Neuron (in vitro differentiated cells): ENCODE data around the gene CCDC40.

Experiments
- H2AFZ ChIP-seq: one replicate; pipeline ENCODE4 v1.6.1; 2013; ENCODE audit warnings: low read depth, mild to moderate bottlenecking, inconsistent platforms, low read length, moderate library complexity
- H3K27me3 ChIP-seq: one replicate; pipeline ENCODE4 v1.6.1; 2013; ENCODE audit warnings: low read length; ENCODE audit not compliant: insufficient read depth
- H3K36me3 ChIP-seq: one replicate; pipeline ENCODE4 v1.6.1; 2013; ENCODE audit warnings: low read length; ENCODE audit not compliant: insufficient read depth
- H3K4me1 ChIP-seq: one replicate; pipeline ENCODE4 v1.6.1; 2013; ENCODE audit warnings: low read length; ENCODE audit not compliant: insufficient read depth
- H3K4me3 ChIP-seq: 2 replicates; pipeline ENCODE4 v1.5.1; 2013; ENCODE audit warnings: mild to moderate bottlenecking, low read length, moderate library complexity
- H3K9me3 ChIP-seq: one replicate; pipeline ENCODE4 v1.6.1; 2013; ENCODE audit warnings: low read length

The CCDC40 gene

GRCh38 chr17:80109713-80110446, 73.4 kb downstream of the CCDC40 start:
- Histone ChIP-seq H3K4me3 (no peak overlapping the region), H3K4me1 (no peaks in the 10 kb centered on the region), H3K27me3 (no peaks in the 10 kb centered on the region), H3K9me3 (peaks cover 3% of the 10 kb centered on the region), H2AFZ (no peak overlapping the region), H3K36me3 (no peaks in the 10 kb centered on the region)

- H3K4me1 ChIP-seq, result no peaks in the 10 kb centered on the region
Observed at GRCh38 chr17:80110447-80110812, 74.0 kb downstream of the CCDC40 start.

GRCh38 chr17:80110927-80111701, 74.7 kb downstream of the CCDC40 start:
- no peak overlapping the region for H2AFZ ChIP-seq
- peaks cover 3% of the 10 kb centered on the region for H3K9me3 ChIP-seq
- H3K4me1 ChIP-seq, result peaks cover 6% of the 10 kb centered on the region
- H3K4me3 ChIP-seq, result no peak overlapping the region
- H3K36me3 ChIP-seq, result no peaks in the 10 kb centered on the region
- no peaks in the 10 kb centered on the region for H3K27me3 ChIP-seq

More at GRCh38 chr17:80110447-80110812, 74.0 kb downstream of the CCDC40 start:
- H3K4me3 ChIP-seq, result no peak overlapping the region
- H3K9me3 ChIP-seq, result peaks cover 3% of the 10 kb centered on the region
- no peaks in the 10 kb centered on the region for H3K27me3 ChIP-seq
- H2AFZ ChIP-seq, result no peak overlapping the region
- no peaks in the 10 kb centered on the region for H3K36me3 ChIP-seq

GRCh38 chr17:80111702-80112470, 75.4 kb downstream of the CCDC40 start:
- Histone ChIP-seq H3K9me3 (peaks cover 3% of the 10 kb centered on the region), H3K27me3 (no peaks in the 10 kb centered on the region), H2AFZ (no peak overlapping the region), H3K4me1 (peaks cover 14% of the 10 kb centered on the region), H3K4me3 (no peak overlapping the region), H3K36me3 (no peaks in the 10 kb centered on the region)

- no peaks in the 10 kb centered on the region for H3K36me3 ChIP-seq
- H3K27me3 ChIP-seq, result no peaks in the 10 kb centered on the region
- H3K9me3 ChIP-seq, result peaks cover 3% of the 10 kb centered on the region
- H2AFZ ChIP-seq, result no peak overlapping the region
- peaks cover 14% of the 10 kb centered on the region for H3K4me1 ChIP-seq
- no peak overlapping the region for H3K4me3 ChIP-seq
Observed at GRCh38 chr17:80112471-80113032, 76.1 kb downstream of the CCDC40 start.

GRCh38 chr17:80113033-80113484, 76.6 kb downstream of the CCDC40 start:
- Histone ChIP-seq H3K9me3 (peaks cover 3% of the 10 kb centered on the region), H3K27me3 (no peaks in the 10 kb centered on the region), H3K36me3 (no peaks in the 10 kb centered on the region), H3K4me1 (peaks cover 14% of the 10 kb centered on the region), H2AFZ (no peak overlapping the region), H3K4me3 (no peak overlapping the region)

- Histone ChIP-seq H3K9me3 (peaks cover 3% of the 10 kb centered on the region), H3K36me3 (no peaks in the 10 kb centered on the region), H3K27me3 (no peaks in the 10 kb centered on the region), H2AFZ (no peak overlapping the region), H3K4me3 (no peak overlapping the region), H3K4me1 (peaks cover 14% of the 10 kb centered on the region)
Observed at GRCh38 chr17:80114758-80115157, 78.3 kb downstream of the CCDC40 start.

- H3K36me3 ChIP-seq, result no peaks in the 10 kb centered on the region
- no peaks in the 10 kb centered on the region for H3K27me3 ChIP-seq
- peaks cover 3% of the 10 kb centered on the region for H3K9me3 ChIP-seq
- H3K4me3 ChIP-seq, result no peak overlapping the region
- peaks cover 14% of the 10 kb centered on the region for H3K4me1 ChIP-seq
- no peak overlapping the region for H2AFZ ChIP-seq
Observed at GRCh38 chr17:80115159-80115558, 78.7 kb downstream of the CCDC40 start.

- Histone ChIP-seq H3K27me3 (no peaks in the 10 kb centered on the region), H3K36me3 (no peaks in the 10 kb centered on the region), H2AFZ (no peak overlapping the region), H3K9me3 (peaks cover 3% of the 10 kb centered on the region), H3K4me3 (no peak overlapping the region), H3K4me1 (peaks cover 14% of the 10 kb centered on the region)
Observed at GRCh38 chr17:80116276-80116920, 80.0 kb downstream of the CCDC40 start.

GRCh38 chr17:80116921-80117380, 80.5 kb downstream of the CCDC40 start:
- H3K9me3 ChIP-seq, result peaks cover 3% of the 10 kb centered on the region
- peaks cover 14% of the 10 kb centered on the region for H3K4me1 ChIP-seq
- H3K27me3 ChIP-seq, result no peaks in the 10 kb centered on the region
- H3K4me3 ChIP-seq, result no peak overlapping the region
- no peak overlapping the region for H2AFZ ChIP-seq
- H3K36me3 ChIP-seq, result no peaks in the 10 kb centered on the region

GRCh38 chr17:80117491-80118401, 81.3 kb downstream of the CCDC40 start:
- Histone ChIP-seq H3K9me3 (peaks cover 3% of the 10 kb centered on the region), H3K4me1 (peaks cover 14% of the 10 kb centered on the region), H3K27me3 (no peaks in the 10 kb centered on the region), H3K4me3 (no peak overlapping the region), H2AFZ (no peak overlapping the region), H3K36me3 (no peaks in the 10 kb centered on the region)
